Activated CD4-positive, alpha-beta T cell treated with anti-CD3 and anti-CD28 coated beads for 36 hours (primary cell): ENCODE results near the gene AP4B1. TPM values are rescaled to one million over a fixed set of nuclear protein-coding genes. Genes with fewer than 3 reads are reported as not detected.
"Not testable (repeated sequence)": the region's sequence is repeated elsewhere in the genome, so short reads cannot be mapped to it uniquely, and the experiment has no call there.

Source experiments
- ATAC-seq: fragments of 200-7000 bp; cut with Tn5 transposase; one replicate; pipeline ENCODE4 v1.10.0; 2021; ENCODE audit warnings: mild to moderate bottlenecking, moderate library complexity
- CTCF ChIA-PET: fragments of 350-600 bp; sonication (Branson Sonifier 250); formaldehyde crosslinking; loops from one replicate; lab custom pipeline; 2021; ENCODE audit warnings: antibody characterized with exemption; lab: Charles Lee
- POLR2A ChIA-PET: fragments of 350-600 bp; sonication (Branson Sonifier 250); formaldehyde crosslinking; loops from one replicate; lab custom pipeline; 2021; ENCODE audit warnings: antibody characterized with exemption, inconsistent platforms; lab: Charles Lee
- DNase-seq: peaks from one replicate; pipeline ENCODE4 v3.0.0-alpha.2; 2020
- H3K27ac Mint-ChIP-seq: one replicate; pipeline ENCODE4 v1.8.0; 2021; ENCODE audit warnings: mixed read lengths
- H3K27me3 Mint-ChIP-seq: one replicate; pipeline ENCODE4 v1.8.0; 2021; ENCODE audit warnings: mixed read lengths
- H3K36me3 Mint-ChIP-seq: one replicate; pipeline ENCODE4 v1.8.0; 2021; ENCODE audit warnings: low read depth, mixed read lengths
- H3K4me1 Mint-ChIP-seq: one replicate; pipeline ENCODE4 v1.8.0; 2021; ENCODE audit warnings: mixed read lengths
- H3K4me3 Mint-ChIP-seq: one replicate; pipeline ENCODE4 v1.8.0; 2021; ENCODE audit warnings: mild to moderate bottlenecking, moderate library complexity, mixed read lengths
- H3K9me3 Mint-ChIP-seq: one replicate; pipeline ENCODE4 v1.8.0; 2021; ENCODE audit warnings: low read depth, mixed read lengths
- intact Hi-C, 2 experiments: fragments of 100-400 bp; cut with DNase I in 1 of 2; cut with micrococcal nuclease in 1 of 2; formaldehyde crosslinking; loops; one replicate each; pipeline versions ENCODE4 v1.14.2 to v1.15.1; 2022 to 2024; cut with DNase I, micrococcal nuclease
- total RNA-seq, 2 experiments: library from RNA; stranded (reverse); gene quantifications; one replicate each; pipeline ENCODE4 v1.2.3, GENCODE V29; 2021

The AP4B1 gene
- total RNA-seq: 10 to 100 TPM; 27.7 to 39.2 TPM

DNA sequence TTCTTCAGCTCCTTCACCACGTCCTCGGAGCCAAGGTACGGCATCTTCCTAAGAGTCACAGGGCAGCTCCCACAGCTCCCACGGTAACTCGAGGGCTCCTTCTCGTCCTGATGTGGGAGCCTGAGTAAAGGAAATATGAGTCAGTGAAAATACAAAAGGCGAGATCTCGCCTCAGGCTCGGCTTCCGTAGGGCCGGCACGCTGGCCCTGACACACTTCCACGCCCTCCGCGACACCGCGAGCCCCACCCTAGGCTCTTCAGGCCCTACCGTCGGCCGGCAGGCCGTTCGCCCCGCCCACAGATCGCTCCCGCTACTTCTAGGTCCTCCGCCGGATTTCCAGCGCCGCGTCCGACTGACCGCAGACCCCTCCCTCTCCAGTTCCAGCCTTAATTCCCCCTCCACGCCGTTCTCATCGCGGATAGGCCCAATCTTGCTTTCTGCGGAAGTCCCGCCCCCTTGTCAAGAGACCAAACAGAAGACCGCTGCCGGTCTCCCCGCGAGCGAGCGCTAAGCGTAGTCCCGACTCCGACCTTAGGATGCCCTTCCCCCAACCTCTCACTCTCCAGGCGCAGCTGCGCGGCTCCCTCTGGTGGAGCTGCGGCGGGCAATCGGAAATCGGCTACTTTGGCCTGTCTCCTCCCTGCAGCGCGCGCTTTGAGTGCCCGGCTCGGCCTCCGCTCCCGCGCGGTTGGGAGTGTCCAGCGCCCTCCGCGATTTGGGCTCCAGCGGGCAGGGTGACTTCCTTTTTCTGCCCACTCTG, at the start of gene AP4B1, which contains the start of gene DCLRE1B:
Gene AP4B1 (minus strand): TSS at position 126 of the 761 bp plus-strand sequence. CDS start 82 bp downstream, at position 44.
Gene DCLRE1B (plus strand): TSS at position 653 of the 761 bp plus-strand sequence. CDS start 261 bp downstream, outside the sequence.
- ChIA-PET CTCF (interaction anchor here (0.6 to 6.0 kb wide), 14 partner anchors 24 to 832 kb away, joined by 3 to 62 read pairs (median 5); partner anchors contain the start of genes HIPK1, LRIG2 and RSBN1), POLR2A (interaction anchor here (0.6 to 5.1 kb wide), 11 partner anchors 8 to 606 kb away, joined by 3 to 78 read pairs (median 4); partner anchors contain the start of genes HIPK1 and RSBN1)
- ATAC-seq (peak; percentile 92), DNase-seq (peak; percentile 99)
- Mint-ChIP-seq H3K4me1 (peaks cover 55% of the 10 kb centered on the region), H3K36me3 (peaks cover 49% of the 10 kb centered on the region), H3K27me3 (no peaks in the 10 kb centered on the region), H3K4me3 (peak within 1 kb of the TSS; percentile 85), H3K9me3 (no peaks in the 10 kb centered on the region), H3K27ac (peak within 1 kb of the TSS; percentile 96)
- intact Hi-C loops: loop anchor here (1.0 to 10.0 kb wide), 15 partner anchors 12 to 1190 kb away; partner anchors contain the start of genes HIPK1 (in 2 of the 2), MAGI3 (in 2 of the 2), PTPN22 (in 2 of the 2) and RSBN1 (in 2 of the 2)

DNA sequence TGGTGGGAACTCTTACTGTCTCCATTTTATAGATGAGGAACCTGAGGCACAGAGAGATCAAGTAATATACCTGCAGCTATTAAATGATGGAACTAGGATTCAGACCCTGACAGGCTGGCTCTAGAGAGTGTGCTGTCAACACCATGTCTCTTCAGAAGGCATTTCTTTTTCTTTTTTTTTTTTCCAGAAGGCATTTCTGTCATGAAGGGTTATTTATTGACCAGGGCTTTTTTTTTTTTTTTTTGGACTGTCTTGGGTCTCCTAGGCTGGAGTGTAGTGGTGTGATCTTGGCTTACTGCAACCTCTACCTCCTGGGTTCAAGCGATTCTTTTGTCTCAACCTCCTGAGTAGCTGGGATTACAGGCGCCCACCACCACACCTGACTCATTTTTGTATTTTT, 47.1 kb upstream of the AP4B1 start:
- POLR2A ChIA-PET: interaction anchor here (0.6 to 1.2 kb wide), 2 partner anchors 19 to 21 kb away, joined by 3 read pairs; no protein-coding TSS in a partner anchor
- Mint-ChIP-seq H3K36me3 (peaks cover 35% of the 10 kb centered on the region), H3K9me3 (no peaks in the 10 kb centered on the region), H3K4me3 (no peak overlapping the region), H3K4me1 (peaks cover 72% of the 10 kb centered on the region), H3K27me3 (no peaks in the 10 kb centered on the region), H3K27ac (no peak overlapping the region)
- no peak for ATAC-seq
- DNase-seq: no peak
- intact Hi-C loops: no loop called here
- CTCF ChIA-PET: interaction anchor here (0.7 to 10.4 kb wide), 5 partner anchors 11 to 761 kb away, joined by 3 to 155 read pairs (median 5); partner anchors contain the start of gene HIPK1

DNA sequence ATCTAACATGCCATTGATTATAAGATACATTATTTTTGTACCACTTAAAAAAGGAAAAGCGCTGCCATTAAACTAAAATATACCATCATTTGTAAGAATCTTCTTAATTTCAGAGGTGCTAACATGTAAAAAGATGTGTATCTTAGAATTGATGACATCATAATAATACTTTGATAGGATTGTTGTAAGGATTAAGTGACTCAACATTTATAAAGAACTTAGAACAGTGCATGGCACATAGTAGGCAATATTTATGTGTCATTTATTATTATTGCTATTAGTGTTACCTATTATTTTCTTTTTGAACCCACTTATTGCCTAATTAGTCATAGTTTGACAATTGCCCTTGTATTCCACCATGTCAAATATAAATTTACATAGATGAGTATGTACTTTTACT, 46.3 kb upstream of the AP4B1 start:
- Mint-ChIP-seq H3K9me3 (no peaks in the 10 kb centered on the region), H3K27ac (no peak overlapping the region), H3K4me1 (peaks cover 77% of the 10 kb centered on the region), H3K4me3 (no peak overlapping the region), H3K36me3 (peaks cover 28% of the 10 kb centered on the region), H3K27me3 (no peaks in the 10 kb centered on the region)
- POLR2A ChIA-PET: no interaction called here
- CTCF ChIA-PET: interaction anchor here (0.7 to 10.4 kb wide), 5 partner anchors 13 to 762 kb away, joined by 3 to 155 read pairs (median 6); partner anchors contain the start of gene HIPK1
- intact Hi-C loops: no loop called here
- no peak for DNase-seq
- no peak for ATAC-seq

DNA sequence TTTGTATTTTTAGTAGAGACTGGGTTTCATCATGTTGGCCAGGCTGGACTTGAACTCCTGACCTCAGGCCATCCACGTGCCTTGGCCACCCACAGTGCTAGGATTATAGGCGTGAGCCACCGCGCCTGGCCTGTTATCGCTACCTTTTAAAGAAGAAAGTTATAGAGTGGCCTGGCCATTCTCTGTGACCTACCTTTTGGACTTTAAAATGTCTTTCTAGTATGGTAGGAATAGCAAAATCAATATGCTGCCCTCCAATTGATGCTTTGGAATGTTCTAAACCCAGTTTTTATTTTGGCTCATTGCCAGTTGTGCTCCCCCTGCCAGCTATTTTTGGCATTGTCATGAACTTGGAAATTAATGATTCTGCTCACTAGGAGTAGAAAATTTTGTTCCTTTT, 44.4 kb upstream of the AP4B1 start:
- CTCF ChIA-PET: interaction anchor here (0.7 to 10.4 kb wide), 12 partner anchors 8 to 700 kb away, joined by 3 to 155 read pairs (median 4); partner anchors contain the start of gene HIPK1
- ATAC-seq: no peak
- Mint-ChIP-seq H3K36me3 (peaks cover 30% of the 10 kb centered on the region), H3K9me3 (no peaks in the 10 kb centered on the region), H3K4me3 (no peak overlapping the region), H3K27me3 (no peaks in the 10 kb centered on the region), H3K4me1 (peaks cover 76% of the 10 kb centered on the region), H3K27ac (peak overlapping the region; percentile 79)
- intact Hi-C loops: loop anchor here (5.0 to 10.0 kb wide), 4 partner anchors 47 to 814 kb away; partner anchors contain the start of genes AP4B1 (in 1 of the 2) and MAGI3 (in 1 of the 2)
- no peak for DNase-seq
- POLR2A ChIA-PET: interaction anchor here (0.6 to 0.7 kb wide), 2 partner anchors 22 to 189 kb away, joined by 3 read pairs; no protein-coding TSS in a partner anchor

DNA sequence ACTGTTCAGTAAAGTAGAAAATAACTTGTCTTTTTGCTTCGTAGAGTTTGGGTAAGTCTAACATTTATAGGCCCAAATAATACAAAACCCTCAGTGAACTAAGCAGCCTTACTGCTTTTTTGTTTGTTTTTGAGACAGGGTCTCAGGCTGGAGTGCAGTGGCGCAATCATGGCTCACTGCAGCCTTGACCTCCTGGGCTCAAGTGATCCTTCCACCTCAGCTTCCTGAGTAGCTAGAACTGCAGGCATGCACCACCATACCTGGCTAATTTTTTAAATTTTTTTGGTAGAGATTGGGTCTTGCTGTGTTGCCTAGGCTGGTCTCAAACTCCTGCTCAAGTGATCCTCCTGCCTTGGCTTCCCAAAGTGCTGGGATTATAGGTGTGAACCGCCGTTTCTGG, 43.6 kb upstream of the AP4B1 start:
- ATAC-seq, POLR2A ChIA-PET, DNase-seq, H3K27me3 Mint-ChIP-seq, H3K9me3 Mint-ChIP-seq: not testable (repeated sequence)
- H3K27ac Mint-ChIP-seq: peak overlapping the region; percentile 79
- intact Hi-C loops: loop anchor here (5.0 to 10.0 kb wide), 4 partner anchors 46 to 813 kb away; partner anchors contain the start of genes AP4B1 (in 1 of the 2) and MAGI3 (in 1 of the 2)
- CTCF ChIA-PET: interaction anchor here (0.5 to 10.4 kb wide), 12 partner anchors 9 to 701 kb away, joined by 3 to 155 read pairs (median 4); partner anchors contain the start of genes AP4B1 and HIPK1
- peaks cover 28% of the 10 kb centered on the region for H3K36me3 Mint-ChIP-seq
- peaks cover 75% of the 10 kb centered on the region for H3K4me1 Mint-ChIP-seq
- H3K4me3 Mint-ChIP-seq: peak overlapping the region; percentile 6

DNA sequence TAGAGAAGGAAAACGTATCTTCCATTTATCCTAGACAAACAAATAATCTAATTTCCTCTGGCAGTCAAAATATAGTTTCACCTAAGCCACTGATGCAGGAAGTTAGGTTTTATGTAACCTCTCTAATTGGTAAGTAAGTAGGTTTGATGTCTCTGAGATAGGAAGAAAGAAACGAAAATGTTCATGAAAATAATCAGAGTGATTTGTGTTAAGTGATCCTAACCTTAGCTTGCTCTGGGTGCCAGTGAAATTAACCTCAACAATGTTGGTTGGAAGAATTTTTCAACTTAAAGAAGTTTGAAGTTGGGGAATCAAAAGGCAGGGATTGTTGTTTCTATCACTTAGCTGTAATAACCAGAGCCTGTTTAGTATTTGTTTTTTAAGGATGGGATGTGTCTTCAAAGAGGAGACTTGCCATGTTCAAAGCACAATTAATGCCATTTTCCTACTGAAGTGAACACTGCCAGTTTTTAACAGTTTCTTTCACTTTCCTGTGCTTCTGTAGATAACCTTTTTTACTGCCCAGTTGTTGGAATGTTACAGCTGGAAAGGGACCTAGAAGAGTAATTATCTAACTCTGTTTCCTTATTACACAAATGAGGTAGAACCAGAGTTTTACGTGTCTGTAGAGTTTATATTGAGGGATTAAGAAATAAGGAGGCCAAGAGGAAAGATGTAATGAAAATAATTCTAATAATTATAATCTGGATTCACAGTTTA, 42.9 kb upstream of the AP4B1 start:
- ATAC-seq: peak; percentile 37
- H3K36me3 Mint-ChIP-seq: peaks cover 27% of the 10 kb centered on the region
- ChIA-PET POLR2A (interaction anchor here (0.6 to 1.3 kb wide), 2 partner anchors 17 to 78 kb away, joined by 3 to 13 read pairs; no protein-coding TSS in a partner anchor), CTCF (interaction anchor here (1.1 to 10.4 kb wide), 6 partner anchors 9 to 112 kb away, joined by 3 to 155 read pairs (median 7); partner anchors contain the start of gene HIPK1)
- intact Hi-C loops: loop anchor here (2.0 to 10.0 kb wide), 6 partner anchors 15 to 813 kb away; partner anchors contain the start of genes AP4B1 (in 1 of the 2) and MAGI3 (in 1 of the 2)
- DNase-seq: no peak
- peaks cover 74% of the 10 kb centered on the region for H3K4me1 Mint-ChIP-seq
- peak overlapping the region; percentile 52 for H3K4me3 Mint-ChIP-seq
- no peaks in the 10 kb centered on the region for H3K9me3 Mint-ChIP-seq
- H3K27me3 Mint-ChIP-seq: no peaks in the 10 kb centered on the region
- H3K27ac Mint-ChIP-seq: peak overlapping the region; percentile 79

DNA sequence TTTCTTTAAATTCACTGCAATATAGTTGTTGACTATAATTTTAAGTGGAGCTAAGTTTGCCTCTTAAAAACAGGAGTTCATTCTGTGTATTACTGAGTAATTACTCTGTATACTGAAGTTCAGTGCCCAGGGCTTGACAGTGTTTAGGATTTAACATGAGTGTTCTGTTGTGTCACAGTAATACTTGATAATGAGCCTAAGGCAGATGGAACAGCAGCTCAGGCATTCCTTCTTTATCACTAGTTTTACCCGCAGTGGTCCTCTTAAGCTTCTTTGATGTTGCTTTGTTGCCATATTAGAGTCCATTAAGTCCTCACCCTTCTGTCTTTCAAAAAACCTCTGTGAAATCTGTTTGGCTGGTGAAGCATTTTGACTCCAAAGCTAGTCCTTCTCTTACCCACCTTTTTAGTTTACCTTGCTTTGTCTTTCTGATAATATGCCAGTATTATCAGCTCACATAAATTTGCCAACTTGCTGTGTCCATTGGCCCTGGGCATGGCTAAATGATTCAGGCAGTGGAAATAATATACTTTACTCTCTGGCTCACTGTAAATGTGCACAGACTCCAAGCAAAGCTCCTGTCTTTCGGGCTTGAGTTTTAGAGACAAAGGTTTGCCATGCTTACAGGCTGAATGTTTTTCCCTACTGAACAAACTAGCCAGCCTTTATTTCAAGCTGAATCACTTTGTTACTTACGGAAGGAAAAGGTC, 42.2 kb upstream of the AP4B1 start:
- intact Hi-C loops: loop anchor here (2.0 to 10.0 kb wide), 6 partner anchors 14 to 812 kb away; partner anchors contain the start of genes AP4B1 (in 1 of the 2) and MAGI3 (in 1 of the 2)
- CTCF ChIA-PET: interaction anchor here (0.7 to 10.4 kb wide), 11 partner anchors 9 to 111 kb away, joined by 3 to 155 read pairs (median 4); partner anchors contain the start of genes AP4B1, BCL2L15 and HIPK1
- Mint-ChIP-seq H3K4me1 (peaks cover 74% of the 10 kb centered on the region), H3K9me3 (no peaks in the 10 kb centered on the region), H3K4me3 (peak overlapping the region; percentile 52), H3K36me3 (peaks cover 31% of the 10 kb centered on the region), H3K27ac (peak overlapping the region; percentile 79), H3K27me3 (no peaks in the 10 kb centered on the region)
- POLR2A ChIA-PET: interaction anchor here (0.6 to 1.3 kb wide), 5 partner anchors 8 to 141 kb away, joined by 3 to 13 read pairs (median 3); no protein-coding TSS in a partner anchor
- peak; percentile 72 for ATAC-seq
- DNase-seq: no peak

DNA sequence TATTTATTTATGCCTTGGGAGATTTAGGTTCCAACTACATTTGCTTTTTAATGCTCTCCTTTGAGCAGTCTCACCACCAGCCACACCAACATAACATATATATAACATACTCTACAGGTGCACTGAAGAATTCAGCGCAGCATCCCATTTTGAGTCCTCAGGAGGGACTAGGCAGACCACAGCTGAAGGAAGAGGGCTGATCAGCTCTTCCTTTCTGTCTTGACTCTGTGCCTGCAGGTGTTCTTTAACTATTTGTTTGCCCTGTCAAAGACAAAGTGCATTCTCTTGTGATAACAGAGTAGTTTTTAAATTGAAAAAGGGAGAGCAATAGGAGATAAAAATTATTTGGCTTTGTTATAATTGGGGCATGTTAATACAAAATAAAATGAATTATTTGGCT, 41.5 kb upstream of the AP4B1 start:
- peak; percentile 27 for ATAC-seq
- H3K4me3 Mint-ChIP-seq: peak overlapping the region; percentile 7
- CTCF ChIA-PET: interaction anchor here (0.7 to 10.4 kb wide), 9 partner anchors 10 to 110 kb away, joined by 3 to 155 read pairs (median 4); partner anchors contain the start of genes AP4B1, BCL2L15 and HIPK1
- POLR2A ChIA-PET: interaction anchor here (0.8 to 1.3 kb wide), 3 partner anchors 9 to 86 kb away, joined by 3 to 13 read pairs (median 4); no protein-coding TSS in a partner anchor
- H3K4me1 Mint-ChIP-seq: peaks cover 71% of the 10 kb centered on the region
- no peaks in the 10 kb centered on the region for H3K9me3 Mint-ChIP-seq
- H3K27me3 Mint-ChIP-seq: no peaks in the 10 kb centered on the region
- H3K27ac Mint-ChIP-seq: peak overlapping the region; percentile 79
- intact Hi-C loops: loop anchor here (2.0 to 10.0 kb wide), 6 partner anchors 13 to 811 kb away; partner anchors contain the start of genes AP4B1 (in 1 of the 2) and MAGI3 (in 1 of the 2)
- no peak for DNase-seq
- H3K36me3 Mint-ChIP-seq: peaks cover 31% of the 10 kb centered on the region

DNA sequence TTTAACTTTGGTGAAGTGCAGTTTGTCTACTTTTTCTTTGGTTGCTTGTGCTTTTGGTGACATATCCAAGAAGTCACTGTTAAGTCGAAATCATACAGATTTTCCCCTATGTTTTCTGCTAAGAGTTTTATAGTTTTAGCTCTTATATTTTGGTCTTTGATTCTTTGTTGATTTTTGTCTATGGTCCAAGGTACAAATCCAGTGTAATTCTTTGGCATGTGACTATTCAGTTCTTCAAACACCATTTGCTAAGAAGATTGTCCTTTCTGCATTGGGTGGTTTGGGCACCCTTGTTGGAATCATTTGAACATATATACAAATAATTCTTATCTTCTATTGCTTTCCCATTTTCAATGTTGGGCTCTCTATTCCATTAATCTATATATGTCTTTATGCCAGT, 40.7 kb upstream of the AP4B1 start:
- ChIA-PET CTCF (interaction anchor here (0.6 to 10.4 kb wide), 6 partner anchors 11 to 110 kb away, joined by 3 to 155 read pairs (median 6); partner anchors contain the start of genes AP4B1 and HIPK1), POLR2A (no interaction called here)
- ATAC-seq (no peak), DNase-seq (no peak)
- peaks cover 73% of the 10 kb centered on the region for H3K4me1 Mint-ChIP-seq
- no peak overlapping the region for H3K4me3 Mint-ChIP-seq
- H3K27ac Mint-ChIP-seq: peak overlapping the region; percentile 29
- intact Hi-C loops: loop anchor here (5.0 to 10.0 kb wide), 4 partner anchors 43 to 811 kb away; partner anchors contain the start of genes AP4B1 (in 1 of the 2) and MAGI3 (in 1 of the 2)
- H3K27me3 Mint-ChIP-seq: no peaks in the 10 kb centered on the region
- H3K9me3 Mint-ChIP-seq: no peaks in the 10 kb centered on the region
- H3K36me3 Mint-ChIP-seq: peaks cover 39% of the 10 kb centered on the region
